ENCODE results near the gene GRIPAP1. TPM values are rescaled to one million over a fixed set of nuclear protein-coding genes. Genes with fewer than 3 reads are reported as not detected.

GRIPAP1 gene
- total and polyA plus RNA-seq, 2 donors (not counting 3 experiments of a cell fraction or from before 2014, with no cell fraction given) = 25.3 to 49.4 TPM

GRCh38 chrX:48968377-48968776 is 33.7 kb downstream of the GRIPAP1 start:
- dilution Hi-C loops (cut with MboI; ENCODE audit: extremely low pct_ligation_motif_present, low sequenced_read_pairs) = no loop called here
- H3K4me3 ChIP-seq (replicated peaks in 1 of 3; ENCODE audit: insufficient read depth in 1 of 3, low read depth in 1 of 3, low read length in 3 of 3) = no peak overlapping the region
- TF ChIP-seq EZH2 (IDR thresholded peaks at IDR 0.05; ENCODE audit: borderline replicate concordance, low read depth, low read length, severe bottlenecking) (no peak), FOS (IDR thresholded peaks at IDR 0.05; ENCODE audit: borderline replicate concordance, insufficient read depth, low read length) (no peak), POLR2A (IDR thresholded peaks at IDR 0.05; ENCODE audit: low read depth, low read length) (no peak), MYC (IDR thresholded peaks at IDR 0.05; ENCODE audit: low read depth, low read length) (no peak), MAX (IDR thresholded peaks at IDR 0.05; ENCODE audit: insufficient read depth, insufficient read length) (no peak), JUN (IDR thresholded peaks at IDR 0.05; ENCODE audit: borderline replicate concordance, insufficient read depth, insufficient read length, low read depth) (no peak), POLR2AphosphoS5 (IDR thresholded peaks at IDR 0.05; ENCODE audit: insufficient read depth, low read depth, low read length) (no peak), CTCF (IDR thresholded peaks at IDR 0.05; ENCODE audit: extremely low read depth in 1 of 2, insufficient read depth in 1 of 2, low read depth in 1 of 2, low read length in 2 of 2) (no peak), GATA2 (IDR thresholded peaks at IDR 0.05; ENCODE audit: insufficient read depth, insufficient read length, low read depth, low read length) (no peak)
- DNase-seq (ENCODE audit: low read depth, low spot score) (no peak), FAIRE-seq (no peak)
- H3K9me1 ChIP-seq (replicated peaks; ENCODE audit: control insufficient read depth, extremely low read depth, insufficient read depth, low read length) = no peaks in the 10 kb centered on the region
- peaks cover 3% of the 10 kb centered on the region for H3K4me1 ChIP-seq (ENCODE audit: control insufficient read depth, extremely low read depth, insufficient read depth, low read length)
- no peaks in the 10 kb centered on the region for H3K9me3 ChIP-seq (replicated peaks; ENCODE audit: control insufficient read depth, insufficient read depth, low read length)
- H3K27ac ChIP-seq (ENCODE audit: insufficient read depth, low read depth, low read length) = no peak overlapping the region
- no peak overlapping the region for H3K4me2 ChIP-seq (ENCODE audit: insufficient read depth, low read length)
- H3K36me3 ChIP-seq (ENCODE audit: control insufficient read depth in 2 of 2, extremely low read depth in 1 of 2, insufficient read depth in 2 of 2, low read length in 2 of 2) = no peaks in the 10 kb centered on the region
- H3K9ac ChIP-seq (replicated peaks; ENCODE audit: extremely low read depth, insufficient read depth, low read length) = no peak overlapping the region
- no peak overlapping the region for H2AFZ ChIP-seq (ENCODE audit: low read depth, low read length)
- H3K79me2 ChIP-seq (ENCODE audit: control insufficient read depth, insufficient read depth, low read length) = no peaks in the 10 kb centered on the region
- ChIA-PET CTCF (no interaction called here), POLR2A (no interaction called here)
- H4K20me1 ChIP-seq (replicated peaks; ENCODE audit: control insufficient read depth, extremely low read depth, insufficient read depth, low read length) = no peaks in the 10 kb centered on the region
- intact Hi-C loops (cut with micrococcal nuclease) = no loop called here
- BruUV-seq (replicated peaks) = no TSS peak
- H3K27me3 ChIP-seq (ENCODE audit: control insufficient read depth in 2 of 2, insufficient read depth in 2 of 2, low read length in 2 of 2) = no peaks in the 10 kb centered on the region

Measured in endothelial cell of umbilical vein (primary cell).